Prostate gland (tissue), 2 donors: ENCODE measurements around the gene TTBK1.

Experiments used
- CTCF ChIP-seq, 4 experiments: fragments of 200-600 bp in 2 of 4; fragments of 450-650 bp in 2 of 4; sonication (generic) in 2 of 4; IDR thresholded peaks; 1 replicate in 3 of 4; 2 replicates in 1 of 4; pipeline ENCODE4 v1.5.1; 2016 to 2019; ENCODE audit warnings: antibody characterized with exemption in 4 of 4, mild to moderate bottlenecking in 2 of 4, moderate library complexity in 2 of 4
- POLR2AphosphoS5 ChIP-seq: sonication (generic); formaldehyde crosslinking; IDR thresholded peaks from one replicate; pipeline ENCODE4 v1.6.1; 2017; ENCODE audit warnings: antibody characterized with exemption

- TF ChIP-seq CTCF (IDR thresholded peaks at IDR 0.05) (no peak), POLR2AphosphoS5 (no peak)
These were observed 55.5 kb downstream of the TTBK1 start for GRCh38 chr6:43298565-43299337.
